Choroid plexus epithelial cell (primary cell): ENCODE data around the gene AGT.
A peak's percentile ranks its signal among the peaks of the same experiment; 100 is the strongest.

Source experiments
- DNase-seq: peaks from one replicate; pipeline ENCODE4 v3.0.0-alpha.2; 2010; ENCODE audit warnings: low read depth
- H3K4me3 ChIP-seq: 2 replicates; pipeline ENCODE4 v1.5.1; 2011; ENCODE audit warnings: low read depth, mild to moderate bottlenecking, control low read depth, low read length, moderate library complexity
- TF ChIP-seq, protein P1 (sequence below): conservative IDR thresholded peaks from 2 replicates; pipeline ENCODE4 v1.5.1; 2011; ENCODE audit warnings: low read depth, mild to moderate bottlenecking, control low read depth, inconsistent platforms, low read length, moderate library complexity

The AGT gene

DNA sequence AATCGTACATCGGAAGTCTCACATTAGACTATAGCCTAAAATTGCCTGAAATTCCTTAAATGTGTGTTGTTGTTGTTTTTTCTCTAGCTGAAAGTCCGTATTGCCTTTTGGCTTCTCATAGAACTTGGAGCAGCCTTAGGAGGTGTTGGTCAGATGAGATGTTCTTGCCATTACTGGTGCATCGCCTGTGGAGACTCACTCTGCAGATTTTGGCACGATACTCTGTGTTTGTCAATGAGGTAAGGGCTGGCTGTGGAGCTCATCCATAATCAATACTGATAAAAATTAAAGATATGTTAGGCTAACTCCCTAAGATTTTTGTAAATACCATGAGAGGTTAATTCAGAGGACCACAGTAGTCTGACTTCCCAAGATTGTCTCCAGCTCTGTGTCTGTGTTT is 28.9 kb downstream of the AGT start:
- TF ChIP-seq, protein P1, sequence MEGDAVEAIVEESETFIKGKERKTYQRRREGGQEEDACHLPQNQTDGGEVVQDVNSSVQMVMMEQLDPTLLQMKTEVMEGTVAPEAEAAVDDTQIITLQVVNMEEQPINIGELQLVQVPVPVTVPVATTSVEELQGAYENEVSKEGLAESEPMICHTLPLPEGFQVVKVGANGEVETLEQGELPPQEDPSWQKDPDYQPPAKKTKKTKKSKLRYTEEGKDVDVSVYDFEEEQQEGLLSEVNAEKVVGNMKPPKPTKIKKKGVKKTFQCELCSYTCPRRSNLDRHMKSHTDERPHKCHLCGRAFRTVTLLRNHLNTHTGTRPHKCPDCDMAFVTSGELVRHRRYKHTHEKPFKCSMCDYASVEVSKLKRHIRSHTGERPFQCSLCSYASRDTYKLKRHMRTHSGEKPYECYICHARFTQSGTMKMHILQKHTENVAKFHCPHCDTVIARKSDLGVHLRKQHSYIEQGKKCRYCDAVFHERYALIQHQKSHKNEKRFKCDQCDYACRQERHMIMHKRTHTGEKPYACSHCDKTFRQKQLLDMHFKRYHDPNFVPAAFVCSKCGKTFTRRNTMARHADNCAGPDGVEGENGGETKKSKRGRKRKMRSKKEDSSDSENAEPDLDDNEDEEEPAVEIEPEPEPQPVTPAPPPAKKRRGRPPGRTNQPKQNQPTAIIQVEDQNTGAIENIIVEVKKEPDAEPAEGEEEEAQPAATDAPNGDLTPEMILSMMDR = no peak
- no peak overlapping the region for H3K4me3 ChIP-seq
- no peak for DNase-seq

DNA sequence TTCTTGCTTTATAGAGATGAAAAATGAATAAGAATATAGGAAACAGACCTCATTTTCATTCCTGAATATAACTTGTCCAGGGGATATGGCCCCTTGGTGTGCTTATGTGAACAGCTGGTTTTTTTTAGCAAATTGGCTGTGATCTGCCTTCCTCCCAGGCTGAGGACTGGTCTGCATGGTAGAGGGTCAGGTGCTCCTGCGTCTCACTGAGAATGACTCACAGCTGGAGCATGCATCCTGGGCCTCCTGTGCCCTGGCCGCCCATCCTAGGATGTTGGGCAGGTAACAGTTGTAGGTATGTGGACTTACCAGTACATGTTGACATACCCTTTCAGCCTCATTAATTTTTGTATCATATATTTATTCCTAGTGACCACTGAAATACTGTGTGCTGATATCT is 29.8 kb downstream of the AGT start:
- no peak overlapping the region for H3K4me3 ChIP-seq
- DNase-seq = no peak
- TF ChIP-seq, protein P1 = no peak

DNA sequence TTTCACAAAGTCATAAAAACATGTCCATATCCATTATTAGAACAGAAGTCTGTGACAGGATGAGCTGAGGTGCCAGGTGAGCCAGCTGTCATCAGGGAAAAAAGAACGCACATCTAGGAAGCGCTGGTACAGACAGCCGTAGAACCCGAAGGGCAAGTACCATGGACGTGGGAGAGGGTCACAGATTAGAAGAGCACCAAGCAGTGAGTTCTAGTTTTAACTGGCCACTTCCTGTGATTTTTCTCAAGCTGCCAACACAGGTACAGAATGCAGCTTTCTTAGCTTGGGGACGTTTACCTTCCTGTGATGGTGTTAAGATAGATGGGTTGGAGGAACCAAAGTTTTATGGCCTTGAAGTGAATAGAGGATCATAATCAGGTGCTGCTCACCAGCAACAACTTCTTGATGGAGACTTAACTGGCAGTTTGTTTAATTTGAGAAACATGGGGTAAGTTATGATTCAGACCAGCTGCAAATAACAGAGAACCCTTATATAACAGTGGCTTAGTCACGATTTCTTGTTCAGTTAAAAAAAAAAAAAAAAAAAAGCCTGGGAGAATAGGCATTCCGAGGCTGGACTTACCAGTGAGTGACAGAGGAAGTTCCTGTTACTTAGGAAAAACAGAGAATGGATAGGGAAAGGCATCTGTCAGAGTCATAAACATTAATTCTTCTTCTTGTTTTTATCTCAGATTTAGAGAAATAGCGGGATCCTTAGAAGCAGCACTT is 30.9 kb downstream of the AGT start:
- peak; percentile 46 for DNase-seq
- TF ChIP-seq, protein P1 = no peak
- H3K4me3 ChIP-seq = no peak overlapping the region

GRCh38 chr1:230682274-230682673 is 31.6 kb downstream of the AGT start:
- peak; percentile 5 for DNase-seq
- no peak overlapping the region for H3K4me3 ChIP-seq
- TF ChIP-seq, protein P1 = no peak

DNA sequence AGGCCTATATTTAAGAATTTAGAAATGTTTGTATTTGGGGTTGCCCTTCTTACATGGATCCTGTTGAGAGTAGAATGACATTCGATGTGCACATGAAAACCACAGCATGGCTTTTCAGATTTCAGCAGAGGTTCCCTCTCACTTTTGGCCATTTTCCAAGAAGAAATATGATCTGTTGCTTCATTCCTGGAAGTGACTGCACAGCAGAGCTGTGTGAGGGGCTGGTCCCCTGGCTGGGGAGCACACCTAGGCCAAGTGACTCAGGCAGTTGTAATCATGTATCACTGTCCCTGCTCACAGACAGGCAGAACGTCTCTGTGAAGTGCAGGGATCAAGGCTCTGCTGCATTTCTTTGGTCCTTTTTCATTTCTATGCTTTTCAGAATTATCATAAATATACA is 32.3 kb downstream of the AGT start:
- TF ChIP-seq, protein P1 = no peak
- H3K4me3 ChIP-seq = no peak overlapping the region
- DNase-seq = peak; percentile 94

DNA sequence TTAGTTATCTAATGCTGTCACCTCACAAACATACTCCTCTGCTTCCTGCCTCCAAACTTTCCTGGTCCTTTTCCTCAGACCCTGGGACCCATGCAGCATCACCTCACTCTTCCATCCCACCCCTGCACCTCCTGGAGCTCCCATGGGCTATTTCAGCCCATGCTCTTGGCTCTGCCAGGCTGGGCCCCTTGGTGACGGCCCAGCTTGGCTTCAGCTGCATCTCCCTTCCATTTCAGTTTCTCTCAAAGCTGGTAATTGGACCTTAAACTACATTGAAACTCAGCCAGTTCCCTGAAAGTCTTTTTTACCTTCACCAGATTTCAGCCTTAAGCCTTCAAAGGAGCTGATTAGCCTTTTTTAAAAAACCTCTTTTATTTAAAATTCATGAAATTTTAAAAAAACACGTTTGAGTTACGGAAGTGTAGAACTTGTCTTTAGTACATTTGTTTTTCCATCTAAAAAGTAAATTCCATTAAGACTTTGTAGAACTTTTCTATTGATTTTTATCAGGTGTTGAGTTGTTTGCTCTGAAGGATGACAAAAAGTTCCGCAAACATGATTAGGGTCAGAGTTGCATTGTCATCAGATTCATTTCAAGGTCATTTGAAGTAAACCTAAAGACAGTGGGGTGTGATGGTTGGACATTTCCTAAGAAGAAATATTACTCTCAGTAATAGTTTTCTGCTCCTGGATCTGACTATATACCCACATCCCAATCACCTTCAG is 33.5 kb downstream of the AGT start:
- TF ChIP-seq, protein P1 = no peak
- no peak overlapping the region for H3K4me3 ChIP-seq
- DNase-seq = no peak
